GM23338 (cell line): ENCODE results near the gene EXOC3L2. TPM values are rescaled to one million over a fixed set of nuclear protein-coding genes. Genes with fewer than 3 reads are reported as not detected.

Experiments
- ATAC-seq: fragments of 200-7000 bp; cut with Tn5 transposase; 3 replicates; pipeline ENCODE4 v1.9.1; 2020
- DNase-seq: peaks from one replicate; pipeline ENCODE4 v3.0.0-alpha.2; 2015; ENCODE audit warnings: low spot score
- H2AFZ ChIP-seq: fragments of 200-600 bp; sonication (generic); 2 replicates; pipeline ENCODE4 v1.8.0; 2016; ENCODE audit warnings: antibody characterized with exemption, mild to moderate bottlenecking, moderate library complexity
- H3F3A ChIP-seq: fragments of 200-600 bp; sonication (generic); replicated peaks from 2 replicates; pipeline ENCODE4 v1.8.0; 2017; ENCODE audit warnings: antibody characterized with exemption, mixed run types, low read depth
- H3K27ac ChIP-seq: fragments of 200-600 bp; sonication (generic); 2 replicates; pipeline ENCODE4 v1.6.1; 2016; ENCODE audit warnings: low read depth
- H3K27me3 ChIP-seq: fragments of 200-600 bp; sonication (generic); 2 replicates; pipeline ENCODE4 v1.8.0; 2016; ENCODE audit warnings: mild to moderate bottlenecking, mixed run types, moderate library complexity; ENCODE audit not compliant: insufficient read depth
- H3K36me3 ChIP-seq: fragments of 200-600 bp; sonication (generic); 2 replicates; pipeline ENCODE4 v1.8.0; 2016; ENCODE audit warnings: mild to moderate bottlenecking; ENCODE audit not compliant: insufficient read depth
- H3K4me1 ChIP-seq: fragments of 200-600 bp; sonication (generic); 2 replicates; pipeline ENCODE4 v1.8.0; 2016; ENCODE audit warnings: mild to moderate bottlenecking, moderate library complexity; ENCODE audit not compliant: insufficient read depth
- H3K4me2 ChIP-seq: fragments of 200-600 bp; sonication (generic); 2 replicates; pipeline ENCODE4 v1.7.1; 2017; ENCODE audit warnings: mixed run types
- H3K4me3 ChIP-seq: fragments of 200-600 bp; sonication (generic); 2 replicates; pipeline ENCODE4 v1.6.1; 2016; ENCODE audit warnings: mixed run types
- H3K79me2 ChIP-seq: fragments of 200-600 bp; sonication (generic); replicated peaks from 2 replicates; pipeline ENCODE4 v1.8.0; 2017; ENCODE audit warnings: mild to moderate bottlenecking; ENCODE audit not compliant: insufficient read depth
- H3K9me2 ChIP-seq: fragments of 200-600 bp; sonication (generic); 2 replicates; pipeline ENCODE4 v1.8.0; 2017; ENCODE audit not compliant: insufficient read depth
- H4K20me1 ChIP-seq: fragments of 200-600 bp; sonication (generic); replicated peaks from 2 replicates; pipeline ENCODE4 v1.8.0; 2017; ENCODE audit warnings: mild to moderate bottlenecking; ENCODE audit not compliant: insufficient read depth
- H3K27ac Mint-ChIP-seq: 2 replicates; pipeline ENCODE4 v1.8.0; 2020; ENCODE audit warnings: inconsistent platforms, mild to moderate bottlenecking, moderate library complexity, mixed read lengths
- H3K27me3 Mint-ChIP-seq: 3 replicates; pipeline ENCODE4 v1.8.0; 2022; ENCODE audit warnings: low read depth, mild to moderate bottlenecking, moderate library complexity, mixed read lengths, inconsistent platforms; ENCODE audit not compliant: insufficient read depth, poor library complexity
- H3K36me3 Mint-ChIP-seq: 3 replicates; pipeline ENCODE4 v1.8.0; 2021; ENCODE audit warnings: low read depth, mild to moderate bottlenecking, inconsistent platforms, moderate library complexity, mixed read lengths
- H3K4me1 Mint-ChIP-seq: 3 replicates; pipeline ENCODE4 v1.8.0; 2020; ENCODE audit warnings: mild to moderate bottlenecking, inconsistent platforms, mixed read lengths
- H3K4me3 Mint-ChIP-seq: 3 replicates; pipeline ENCODE4 v1.8.0; 2021; ENCODE audit warnings: moderate library complexity, mild to moderate bottlenecking, inconsistent platforms, mixed read lengths
- H3K9me3 Mint-ChIP-seq: 3 replicates; pipeline ENCODE4 v1.8.0; 2020; ENCODE audit warnings: moderate library complexity, mild to moderate bottlenecking, inconsistent platforms, mixed read lengths
- CREB1 ChIP-seq: fragments of 250-450 bp; sonication (Bioruptor Pico); IDR thresholded peaks from 2 replicates; pipeline ENCODE4 v1.5.0; 2020; ENCODE audit warnings: low read depth, mild to moderate bottlenecking, moderate library complexity
- EZH2 ChIP-seq: fragments of 200-600 bp; sonication (generic); IDR thresholded peaks from one replicate; pipeline ENCODE4 v1.8.0; 2017; ENCODE audit warnings: antibody characterized with exemption, mild to moderate bottlenecking, low read depth; ENCODE audit not compliant: unreplicated experiment
- EZH2phosphoT487 ChIP-seq: fragments of 200-600 bp; sonication (generic); IDR thresholded peaks from one replicate; pipeline ENCODE4 v1.8.1; 2018; ENCODE audit warnings: antibody characterized with exemption; ENCODE audit not compliant: unreplicated experiment
- JUNB ChIP-seq: IDR thresholded peaks from one replicate; pipeline ENCODE4 v1.6.1; 2016; ENCODE audit warnings: antibody characterized with exemption; ENCODE audit not compliant: unreplicated experiment
- NANOG ChIP-seq: IDR thresholded peaks from 2 replicates; pipeline ENCODE4 v1.6.1; 2016; ENCODE audit warnings: antibody characterized with exemption, borderline replicate concordance
- POLR2AphosphoS5 ChIP-seq: IDR thresholded peaks from 2 replicates; pipeline ENCODE4 v1.6.1; 2016; ENCODE audit warnings: antibody characterized with exemption, low read depth
- ZNF114 ChIP-seq: fragments of 250-450 bp; sonication (Bioruptor Pico); IDR thresholded peaks from 2 replicates; pipeline ENCODE4 v1.5.0; 2020; ENCODE audit warnings: mild to moderate bottlenecking, moderate library complexity
- ZNF331 ChIP-seq: fragments of 250-450 bp; sonication (Bioruptor Pico); IDR thresholded peaks from 2 replicates; pipeline ENCODE4 v1.5.0; 2020; ENCODE audit warnings: low read depth, mild to moderate bottlenecking, moderate library complexity
- polyA plus RNA-seq: library from polyadenylated mRNA; unstranded; fragments of >200 nt; fragmentation: Nextera tagmentation; extraction: Ambion mirVana; gene quantifications from 2 replicates; pipeline ENCODE4 v1.2.1, GENCODE V29; 2016
- total RNA-seq: library from RNA; depleted of rRNA; stranded (reverse); fragments of >200 nt; shearing (Covaris generic); gene quantifications from 2 replicates; pipeline ENCODE4 v1.2.3, GENCODE V29; 2014
- TF ChIP-seq, protein P1 (sequence below): fragments of 250-450 bp; sonication (Bioruptor Pico); IDR thresholded peaks from 2 replicates; pipeline ENCODE4 v1.5.0; 2020; ENCODE audit warnings: mild to moderate bottlenecking, moderate library complexity
- TF ChIP-seq, protein P2 (sequence below): IDR thresholded peaks from 2 replicates; pipeline ENCODE4 v1.6.1; 2016; ENCODE audit warnings: antibody characterized with exemption
- TF ChIP-seq, protein P3 (sequence below), 2 experiments: fragments of 200-600 bp in 1 of 2; sonication (generic) in 1 of 2; conservative IDR thresholded peaks; 2 replicates each; pipeline versions ENCODE4 v1.5.1 to v1.6.1; 2016 to 2017; ENCODE audit warnings: antibody characterized with exemption in 2 of 2, low read depth in 2 of 2, mild to moderate bottlenecking in 2 of 2, moderate library complexity in 1 of 2

Gene EXOC3L2
- total and polyA plus RNA-seq, 2 experiments from 2014 or later = 2.8 to 3.2 TPM

DNA sequence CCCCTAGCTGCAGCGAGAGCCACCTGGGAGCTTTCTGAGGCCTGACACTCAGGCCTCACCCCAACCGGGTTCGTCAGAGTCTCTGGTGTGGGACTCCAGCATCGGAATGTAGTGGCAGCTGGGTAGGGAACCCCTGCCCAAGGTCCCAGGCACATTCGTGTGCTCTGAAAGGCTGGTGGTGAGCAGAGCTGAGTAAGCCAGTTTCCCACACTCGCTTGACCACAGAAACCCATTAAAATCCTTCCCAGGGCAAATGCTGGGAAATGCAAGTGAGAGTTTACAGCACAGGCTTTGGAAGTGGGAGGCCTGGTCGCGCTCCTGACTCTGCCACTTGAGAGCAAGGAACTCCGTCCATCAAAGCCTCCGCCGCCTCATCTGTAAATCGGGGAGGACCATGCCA, 71.4 kb downstream of the EXOC3L2 start:
- no peak overlapping the region for H2AFZ ChIP-seq
- 0 out of 2 replicates have a peak, but pooled peaks cover 4% of the 10 kb centered on the region for H3F3A ChIP-seq
- ATAC-seq (no peak), DNase-seq (no peak)
- Mint-ChIP-seq H3K27ac (no peak overlapping the region), H3K9me3 (no peaks in the 10 kb centered on the region), H3K27me3 (peaks cover 11% of the 10 kb centered on the region), H3K4me3 (no peak overlapping the region), H3K4me1 (no peaks in the 10 kb centered on the region), H3K36me3 (no peaks in the 10 kb centered on the region; the same call in 2 of the 3 replicates)
- H3K4me3 ChIP-seq = no peak overlapping the region
- peaks cover 6% of the 10 kb centered on the region for H3K79me2 ChIP-seq
- no peak overlapping the region for H3K4me2 ChIP-seq
- H3K9me2 ChIP-seq = no peaks in the 10 kb centered on the region
- no peak overlapping the region for H3K27ac ChIP-seq
- no peak for TF ChIP-seq JUNB
- TF ChIP-seq, protein P1, sequence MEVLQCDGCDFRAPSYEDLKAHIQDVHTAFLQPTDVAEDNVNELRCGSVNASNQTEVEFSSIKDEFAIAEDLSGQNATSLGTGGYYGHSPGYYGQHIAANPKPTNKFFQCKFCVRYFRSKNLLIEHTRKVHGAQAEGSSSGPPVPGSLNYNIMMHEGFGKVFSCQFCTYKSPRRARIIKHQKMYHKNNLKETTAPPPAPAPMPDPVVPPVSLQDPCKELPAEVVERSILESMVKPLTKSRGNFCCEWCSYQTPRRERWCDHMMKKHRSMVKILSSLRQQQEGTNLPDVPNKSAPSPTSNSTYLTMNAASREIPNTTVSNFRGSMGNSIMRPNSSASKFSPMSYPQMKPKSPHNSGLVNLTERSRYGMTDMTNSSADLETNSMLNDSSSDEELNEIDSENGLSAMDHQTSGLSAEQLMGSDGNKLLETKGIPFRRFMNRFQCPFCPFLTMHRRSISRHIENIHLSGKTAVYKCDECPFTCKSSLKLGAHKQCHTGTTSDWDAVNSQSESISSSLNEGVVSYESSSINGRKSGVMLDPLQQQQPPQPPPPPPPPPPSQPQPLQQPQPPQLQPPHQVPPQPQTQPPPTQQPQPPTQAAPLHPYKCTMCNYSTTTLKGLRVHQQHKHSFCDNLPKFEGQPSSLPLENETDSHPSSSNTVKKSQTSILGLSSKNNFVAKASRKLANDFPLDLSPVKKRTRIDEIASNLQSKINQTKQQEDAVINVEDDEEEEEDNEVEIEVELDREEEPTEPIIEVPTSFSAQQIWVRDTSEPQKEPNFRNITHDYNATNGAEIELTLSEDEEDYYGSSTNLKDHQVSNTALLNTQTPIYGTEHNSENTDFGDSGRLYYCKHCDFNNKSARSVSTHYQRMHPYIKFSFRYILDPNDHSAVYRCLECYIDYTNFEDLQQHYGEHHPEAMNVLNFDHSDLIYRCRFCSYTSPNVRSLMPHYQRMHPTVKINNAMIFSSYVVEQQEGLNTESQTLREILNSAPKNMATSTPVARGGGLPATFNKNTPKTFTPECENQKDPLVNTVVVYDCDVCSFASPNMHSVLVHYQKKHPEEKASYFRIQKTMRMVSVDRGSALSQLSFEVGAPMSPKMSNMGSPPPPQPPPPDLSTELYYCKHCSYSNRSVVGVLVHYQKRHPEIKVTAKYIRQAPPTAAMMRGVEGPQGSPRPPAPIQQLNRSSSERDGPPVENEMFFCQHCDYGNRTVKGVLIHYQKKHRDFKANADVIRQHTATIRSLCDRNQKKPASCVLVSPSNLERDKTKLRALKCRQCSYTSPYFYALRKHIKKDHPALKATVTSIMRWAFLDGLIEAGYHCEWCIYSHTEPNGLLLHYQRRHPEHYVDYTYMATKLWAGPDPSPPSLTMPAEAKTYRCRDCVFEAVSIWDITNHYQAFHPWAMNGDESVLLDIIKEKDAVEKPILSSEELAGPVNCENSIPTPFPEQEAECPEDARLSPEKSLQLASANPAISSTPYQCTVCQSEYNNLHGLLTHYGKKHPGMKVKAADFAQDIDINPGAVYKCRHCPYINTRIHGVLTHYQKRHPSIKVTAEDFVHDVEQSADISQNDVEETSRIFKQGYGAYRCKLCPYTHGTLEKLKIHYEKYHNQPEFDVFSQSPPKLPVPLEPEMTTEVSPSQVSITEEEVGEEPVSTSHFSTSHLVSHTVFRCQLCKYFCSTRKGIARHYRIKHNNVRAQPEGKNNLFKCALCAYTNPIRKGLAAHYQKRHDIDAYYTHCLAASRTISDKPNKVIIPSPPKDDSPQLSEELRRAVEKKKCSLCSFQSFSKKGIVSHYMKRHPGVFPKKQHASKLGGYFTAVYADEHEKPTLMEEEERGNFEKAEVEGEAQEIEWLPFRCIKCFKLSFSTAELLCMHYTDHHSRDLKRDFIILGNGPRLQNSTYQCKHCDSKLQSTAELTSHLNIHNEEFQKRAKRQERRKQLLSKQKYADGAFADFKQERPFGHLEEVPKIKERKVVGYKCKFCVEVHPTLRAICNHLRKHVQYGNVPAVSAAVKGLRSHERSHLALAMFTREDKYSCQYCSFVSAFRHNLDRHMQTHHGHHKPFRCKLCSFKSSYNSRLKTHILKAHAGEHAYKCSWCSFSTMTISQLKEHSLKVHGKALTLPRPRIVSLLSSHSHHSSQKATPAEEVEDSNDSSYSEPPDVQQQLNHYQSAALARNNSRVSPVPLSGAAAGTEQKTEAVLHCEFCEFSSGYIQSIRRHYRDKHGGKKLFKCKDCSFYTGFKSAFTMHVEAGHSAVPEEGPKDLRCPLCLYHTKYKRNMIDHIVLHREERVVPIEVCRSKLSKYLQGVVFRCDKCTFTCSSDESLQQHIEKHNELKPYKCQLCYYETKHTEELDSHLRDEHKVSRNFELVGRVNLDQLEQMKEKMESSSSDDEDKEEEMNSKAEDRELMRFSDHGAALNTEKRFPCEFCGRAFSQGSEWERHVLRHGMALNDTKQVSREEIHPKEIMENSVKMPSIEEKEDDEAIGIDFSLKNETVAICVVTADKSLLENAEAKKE = no peak
- no peak for TF ChIP-seq ZNF331 (CRISPR knock-in tag)
- TF ChIP-seq, protein P2, sequence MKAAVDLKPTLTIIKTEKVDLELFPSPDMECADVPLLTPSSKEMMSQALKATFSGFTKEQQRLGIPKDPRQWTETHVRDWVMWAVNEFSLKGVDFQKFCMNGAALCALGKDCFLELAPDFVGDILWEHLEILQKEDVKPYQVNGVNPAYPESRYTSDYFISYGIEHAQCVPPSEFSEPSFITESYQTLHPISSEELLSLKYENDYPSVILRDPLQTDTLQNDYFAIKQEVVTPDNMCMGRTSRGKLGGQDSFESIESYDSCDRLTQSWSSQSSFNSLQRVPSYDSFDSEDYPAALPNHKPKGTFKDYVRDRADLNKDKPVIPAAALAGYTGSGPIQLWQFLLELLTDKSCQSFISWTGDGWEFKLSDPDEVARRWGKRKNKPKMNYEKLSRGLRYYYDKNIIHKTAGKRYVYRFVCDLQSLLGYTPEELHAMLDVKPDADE = no peak
- H3K36me3 ChIP-seq = no peaks in the 10 kb centered on the region
- no peaks in the 10 kb centered on the region for H3K27me3 ChIP-seq
- no peaks in the 10 kb centered on the region for H3K4me1 ChIP-seq
- no peaks in the 10 kb centered on the region; the same call in 1 of the 2 replicates for H4K20me1 ChIP-seq

DNA sequence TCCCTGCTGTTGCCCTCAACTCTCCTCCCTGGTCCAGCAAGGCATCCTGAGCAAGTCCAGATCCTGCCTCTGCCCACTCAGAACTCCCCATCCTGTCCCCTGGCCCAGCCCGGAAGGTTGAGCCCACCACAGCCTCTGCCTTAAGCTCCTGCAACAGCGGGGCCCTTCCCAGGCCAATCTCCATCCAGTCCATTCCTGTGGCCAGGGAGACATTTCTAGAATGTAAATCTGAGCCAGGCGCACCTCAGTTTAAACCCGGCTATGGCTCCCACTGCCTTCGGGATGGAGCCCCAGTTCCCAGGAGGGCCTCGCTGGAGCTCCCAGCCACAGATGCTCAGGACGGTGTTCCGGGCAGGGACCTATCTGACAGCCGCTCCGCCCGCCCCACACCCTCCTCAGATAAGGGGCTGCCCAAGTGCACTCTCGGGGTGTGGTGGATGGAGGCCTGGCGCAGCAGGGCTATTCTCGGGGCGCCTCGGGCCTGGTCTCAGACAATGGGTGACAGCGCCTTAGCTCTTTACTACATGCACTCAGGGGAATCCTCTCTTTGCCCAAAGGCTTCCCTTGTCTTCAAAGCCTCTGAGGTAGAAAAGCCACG, 72.5 kb downstream of the EXOC3L2 start:
- Histone ChIP-seq H2AFZ (no peak overlapping the region), H3K36me3 (no peaks in the 10 kb centered on the region), H3F3A (0 out of 2 replicates have a peak, but pooled peaks cover 4% of the 10 kb centered on the region), H3K4me2 (no peak overlapping the region), H3K27me3 (no peaks in the 10 kb centered on the region), H4K20me1 (no peaks in the 10 kb centered on the region; the same call in 1 of the 2 replicates), H3K79me2 (peaks cover 6% of the 10 kb centered on the region), H3K4me1 (no peaks in the 10 kb centered on the region), H3K9me2 (no peaks in the 10 kb centered on the region), H3K27ac (no peak overlapping the region), H3K4me3 (no peak overlapping the region)
- H3K9me3 Mint-ChIP-seq = no peaks in the 10 kb centered on the region
- H3K36me3 Mint-ChIP-seq = no peaks in the 10 kb centered on the region; the same call in 2 of the 3 replicates
- ATAC-seq (no peak), DNase-seq (no peak)
- H3K4me3 Mint-ChIP-seq = no peak overlapping the region
- peaks cover 6% of the 10 kb centered on the region for H3K27me3 Mint-ChIP-seq
- no peaks in the 10 kb centered on the region for H3K4me1 Mint-ChIP-seq
- H3K27ac Mint-ChIP-seq = no peak overlapping the region
- TF ChIP-seq, protein P3, sequence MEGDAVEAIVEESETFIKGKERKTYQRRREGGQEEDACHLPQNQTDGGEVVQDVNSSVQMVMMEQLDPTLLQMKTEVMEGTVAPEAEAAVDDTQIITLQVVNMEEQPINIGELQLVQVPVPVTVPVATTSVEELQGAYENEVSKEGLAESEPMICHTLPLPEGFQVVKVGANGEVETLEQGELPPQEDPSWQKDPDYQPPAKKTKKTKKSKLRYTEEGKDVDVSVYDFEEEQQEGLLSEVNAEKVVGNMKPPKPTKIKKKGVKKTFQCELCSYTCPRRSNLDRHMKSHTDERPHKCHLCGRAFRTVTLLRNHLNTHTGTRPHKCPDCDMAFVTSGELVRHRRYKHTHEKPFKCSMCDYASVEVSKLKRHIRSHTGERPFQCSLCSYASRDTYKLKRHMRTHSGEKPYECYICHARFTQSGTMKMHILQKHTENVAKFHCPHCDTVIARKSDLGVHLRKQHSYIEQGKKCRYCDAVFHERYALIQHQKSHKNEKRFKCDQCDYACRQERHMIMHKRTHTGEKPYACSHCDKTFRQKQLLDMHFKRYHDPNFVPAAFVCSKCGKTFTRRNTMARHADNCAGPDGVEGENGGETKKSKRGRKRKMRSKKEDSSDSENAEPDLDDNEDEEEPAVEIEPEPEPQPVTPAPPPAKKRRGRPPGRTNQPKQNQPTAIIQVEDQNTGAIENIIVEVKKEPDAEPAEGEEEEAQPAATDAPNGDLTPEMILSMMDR (conservative IDR thresholded peaks at IDR 0.05; ENCODE audit: low read depth in 2 of 2) = no peak
- TF ChIP-seq ZNF114 (no peak), NANOG (no peak), CREB1 (CRISPR knock-in tag) (no peak), ZNF331 (CRISPR knock-in tag) (no peak), JUNB (no peak), POLR2AphosphoS5 (no peak), EZH2phosphoT487 (no peak), EZH2 (no peak)
- TF ChIP-seq, protein P2 = no peak
